KMS-11 (cell line): ENCODE results near the gene LRRC45.

ENCODE experiments used
- H2AFZ ChIP-seq: fragments of 200-600 bp; sonication (generic); 2 replicates; pipeline ENCODE4 v1.6.1; 2016; ENCODE audit warnings: antibody characterized with exemption, mixed run types, low read depth
- H3K27ac ChIP-seq: fragments of 200-600 bp; sonication (generic); 2 replicates; pipeline ENCODE4 v1.6.1; 2016; ENCODE audit warnings: mild to moderate bottlenecking, mixed run types
- H3K27me3 ChIP-seq: fragments of 200-600 bp; sonication (generic); 2 replicates; pipeline ENCODE4 v1.6.1; 2017; ENCODE audit warnings: mild to moderate bottlenecking, low read depth, mixed run types, moderate library complexity; ENCODE audit not compliant: insufficient read depth
- H3K36me3 ChIP-seq: fragments of 200-600 bp; sonication (generic); 2 replicates; pipeline ENCODE4 v1.6.1; 2017; ENCODE audit warnings: mild to moderate bottlenecking, mixed run types; ENCODE audit not compliant: insufficient read depth
- H3K4me1 ChIP-seq: fragments of 200-600 bp; sonication (generic); 2 replicates; pipeline ENCODE4 v1.6.1; 2016; ENCODE audit warnings: mild to moderate bottlenecking, low read depth, mixed run types; ENCODE audit not compliant: poor library complexity, severe bottlenecking
- H3K4me2 ChIP-seq: fragments of 200-600 bp; sonication (generic); 2 replicates; pipeline ENCODE4 v1.7.0; 2016; ENCODE audit warnings: mild to moderate bottlenecking, mixed run types
- H3K4me3 ChIP-seq: fragments of 200-600 bp; sonication (generic); IDR thresholded peaks from 2 replicates; pipeline ENCODE4 v1.6.1; 2017; ENCODE audit warnings: low read depth, low read length, mixed read lengths; ENCODE audit not compliant: insufficient read depth
- H3K79me2 ChIP-seq: fragments of 200-600 bp; sonication (generic); 2 replicates; pipeline ENCODE4 v1.6.1; 2016; ENCODE audit warnings: low read depth, mixed run types; ENCODE audit not compliant: insufficient read depth
- H3K9ac ChIP-seq: fragments of 200-600 bp; sonication (generic); 2 replicates; pipeline ENCODE4 v1.6.1; 2016; ENCODE audit warnings: mild to moderate bottlenecking, mixed run types
- H4K20me1 ChIP-seq: fragments of 200-600 bp; sonication (generic); 2 replicates; pipeline ENCODE4 v1.6.1; 2016; ENCODE audit warnings: mild to moderate bottlenecking, mixed run types; ENCODE audit not compliant: insufficient read depth
- TF ChIP-seq, protein P1 (sequence below): fragments of 200-600 bp; sonication (generic); conservative IDR thresholded peaks from 2 replicates; pipeline ENCODE4 v1.6.1; 2017; ENCODE audit warnings: low read depth, mild to moderate bottlenecking, antibody characterized with exemption, low read length, moderate library complexity, mixed read lengths

LRRC45 gene

DNA sequence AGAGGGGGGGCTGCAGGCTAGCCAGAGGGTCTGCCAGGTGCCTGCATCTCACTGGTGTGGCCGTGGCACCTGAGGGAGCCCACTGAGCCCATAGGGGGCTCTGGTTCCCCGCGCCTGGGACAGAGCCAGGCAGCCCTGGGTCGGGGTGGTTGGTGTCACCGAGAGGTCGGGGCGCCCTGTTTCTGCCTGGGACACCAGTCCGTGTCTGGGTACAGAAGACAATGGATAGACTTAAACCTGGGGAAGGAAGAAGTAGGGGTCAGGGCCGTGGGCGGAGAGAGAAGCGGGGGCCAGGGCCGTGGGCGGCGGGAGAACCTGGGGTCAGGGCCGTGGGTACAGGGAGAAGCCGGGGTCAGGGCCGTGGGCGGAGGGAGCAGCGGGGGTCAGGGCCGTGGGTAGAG lies 25.5 kb downstream of the LRRC45 start:
- Histone ChIP-seq H3K36me3 (no peaks in the 10 kb centered on the region), H3K4me2 (no peak overlapping the region), H3K4me1 (peaks cover 20% of the 10 kb centered on the region), H2AFZ (no peak overlapping the region), H3K79me2 (peaks cover 14% of the 10 kb centered on the region; the same call in 1 of the 2 replicates), H3K27me3 (no peaks in the 10 kb centered on the region), H3K27ac (no peak overlapping the region), H3K9ac (no peak overlapping the region), H4K20me1 (no peaks in the 10 kb centered on the region), H3K4me3 (no peak overlapping the region)
- TF ChIP-seq, protein P1, sequence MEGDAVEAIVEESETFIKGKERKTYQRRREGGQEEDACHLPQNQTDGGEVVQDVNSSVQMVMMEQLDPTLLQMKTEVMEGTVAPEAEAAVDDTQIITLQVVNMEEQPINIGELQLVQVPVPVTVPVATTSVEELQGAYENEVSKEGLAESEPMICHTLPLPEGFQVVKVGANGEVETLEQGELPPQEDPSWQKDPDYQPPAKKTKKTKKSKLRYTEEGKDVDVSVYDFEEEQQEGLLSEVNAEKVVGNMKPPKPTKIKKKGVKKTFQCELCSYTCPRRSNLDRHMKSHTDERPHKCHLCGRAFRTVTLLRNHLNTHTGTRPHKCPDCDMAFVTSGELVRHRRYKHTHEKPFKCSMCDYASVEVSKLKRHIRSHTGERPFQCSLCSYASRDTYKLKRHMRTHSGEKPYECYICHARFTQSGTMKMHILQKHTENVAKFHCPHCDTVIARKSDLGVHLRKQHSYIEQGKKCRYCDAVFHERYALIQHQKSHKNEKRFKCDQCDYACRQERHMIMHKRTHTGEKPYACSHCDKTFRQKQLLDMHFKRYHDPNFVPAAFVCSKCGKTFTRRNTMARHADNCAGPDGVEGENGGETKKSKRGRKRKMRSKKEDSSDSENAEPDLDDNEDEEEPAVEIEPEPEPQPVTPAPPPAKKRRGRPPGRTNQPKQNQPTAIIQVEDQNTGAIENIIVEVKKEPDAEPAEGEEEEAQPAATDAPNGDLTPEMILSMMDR, result no peak

DNA sequence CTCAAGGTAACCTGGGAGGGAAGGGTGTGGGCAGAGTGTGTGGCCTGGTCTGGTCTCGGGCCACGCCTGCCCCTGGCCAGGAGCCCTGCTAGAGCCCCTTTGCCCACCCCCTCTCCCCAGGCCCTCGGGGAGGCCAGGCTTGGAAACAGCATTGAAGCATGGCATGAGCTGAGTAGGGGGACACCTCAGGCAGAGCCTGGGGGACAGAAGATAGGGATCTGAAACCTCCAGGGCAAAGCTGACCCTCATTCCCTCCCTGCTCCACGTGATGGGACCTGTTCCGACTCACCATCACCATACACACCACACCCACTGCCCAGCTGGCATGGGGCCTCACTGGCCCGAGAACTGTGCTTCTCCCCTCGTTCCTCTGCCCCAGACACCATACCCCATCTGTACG lies 26.0 kb downstream of the LRRC45 start:
- Histone ChIP-seq H3K79me2 (peaks cover 17% of the 10 kb centered on the region; the same call in 1 of the 2 replicates), H3K27ac (no peak overlapping the region), H2AFZ (no peak overlapping the region), H3K4me2 (no peak overlapping the region), H3K4me3 (no peak overlapping the region), H3K4me1 (peaks cover 23% of the 10 kb centered on the region), H4K20me1 (no peaks in the 10 kb centered on the region), H3K27me3 (no peaks in the 10 kb centered on the region), H3K9ac (no peak overlapping the region), H3K36me3 (no peaks in the 10 kb centered on the region)
- TF ChIP-seq, protein P1, result no peak

GRCh38 chr17:82049521-82049971 lies 26.4 kb downstream of the LRRC45 start:
- Histone ChIP-seq H3K4me1 (peaks cover 23% of the 10 kb centered on the region), H3K4me2 (no peak overlapping the region), H3K27me3 (no peaks in the 10 kb centered on the region), H2AFZ (no peak overlapping the region), H3K4me3 (no peak overlapping the region), H3K36me3 (no peaks in the 10 kb centered on the region; the same call in 1 of the 2 replicates), H3K27ac (no peak overlapping the region), H4K20me1 (no peaks in the 10 kb centered on the region), H3K9ac (no peak overlapping the region), H3K79me2 (peaks cover 17% of the 10 kb centered on the region; the same call in 1 of the 2 replicates)
- TF ChIP-seq, protein P1, result no peak

DNA sequence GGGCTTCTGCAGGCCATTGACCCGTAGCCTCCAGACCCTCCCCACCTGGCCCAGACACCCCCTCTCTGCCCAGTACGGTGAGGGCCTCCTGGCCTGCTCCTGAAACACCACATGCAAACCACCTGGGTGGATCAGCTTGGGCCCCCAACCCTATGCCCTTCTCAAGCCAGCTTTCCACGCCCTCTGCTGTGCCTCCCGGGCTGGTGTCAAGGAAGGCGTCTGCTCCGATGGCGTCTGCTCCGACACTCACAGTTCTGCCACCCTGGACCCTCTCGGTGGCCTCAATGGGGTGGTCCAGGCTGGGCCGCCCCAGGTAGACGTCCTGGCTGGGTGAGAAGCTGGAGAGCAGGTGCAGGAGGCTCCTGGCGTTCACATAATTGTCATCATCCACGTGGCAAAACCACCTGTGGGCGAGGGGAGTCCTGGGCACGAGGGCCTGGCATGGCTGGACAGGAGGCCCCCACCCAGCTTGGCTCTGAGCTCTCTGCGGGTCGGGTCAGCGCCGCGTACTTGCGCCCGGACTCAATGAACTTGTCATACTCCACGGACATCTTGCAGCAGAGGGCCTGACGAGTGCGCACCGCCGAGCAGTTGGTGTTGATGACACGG lies 27.2 kb downstream of the LRRC45 start:
- H3K27ac ChIP-seq, result no peak overlapping the region
- H4K20me1 ChIP-seq, result no peaks in the 10 kb centered on the region
- no peak overlapping the region for H2AFZ ChIP-seq
- H3K79me2 ChIP-seq, result peaks cover 17% of the 10 kb centered on the region; the same call in 1 of the 2 replicates
- peaks cover 23% of the 10 kb centered on the region for H3K4me1 ChIP-seq
- no peaks in the 10 kb centered on the region for H3K27me3 ChIP-seq
- no peak overlapping the region for H3K9ac ChIP-seq
- no peak overlapping the region for H3K4me3 ChIP-seq
- TF ChIP-seq, protein P1, result no peak
- no peak overlapping the region; the same call in 1 of the 2 replicates for H3K4me2 ChIP-seq
- H3K36me3 ChIP-seq, result peaks cover 3% of the 10 kb centered on the region; the same call in 1 of the 2 replicates
